CD14-positive monocyte (primary cell): ENCODE measurements around the gene TGM2. TPM values are rescaled to one million over a fixed set of nuclear protein-coding genes. Genes with fewer than 3 reads are reported as not detected.

ENCODE experiments used
- DNase-seq, 3 donors: peaks; one replicate each; pipeline ENCODE4 v3.0.0-alpha.2; 2011 to 2022
- H2AFZ ChIP-seq: 2 replicates; pipeline ENCODE4 v1.6.0; 2012; ENCODE audit warnings: mild to moderate bottlenecking, low read depth, low read length, inconsistent platforms; ENCODE audit not compliant: insufficient read depth, poor library complexity, severe bottlenecking
- H3K27ac ChIP-seq, 2 donors: 1 replicate in 1 of 2; 2 replicates in 1 of 2; pipeline ENCODE4 v1.5.1; 2012 to 2013; ENCODE audit warnings: low read length in 2 of 2, control low read depth in 1 of 2, inconsistent platforms in 1 of 2, low read depth in 1 of 2, mild to moderate bottlenecking in 1 of 2
- H3K27me3 ChIP-seq, 2 donors: one replicate each; pipeline versions ENCODE4 v1.6.0 to v1.6.1; 2011 to 2013; ENCODE audit warnings: low read length in 2 of 2; ENCODE audit not compliant: control insufficient read depth in 2 of 2, insufficient read depth in 2 of 2
- H3K36me3 ChIP-seq, 2 donors: replicated peaks in 1 of 2; 1 replicate in 1 of 2; 2 replicates in 1 of 2; pipeline versions ENCODE4 v1.5.1 to v1.6.1; 2012 to 2013; ENCODE audit warnings: low read length in 2 of 2, control low read depth in 1 of 2, inconsistent platforms in 1 of 2, mild to moderate bottlenecking in 1 of 2; ENCODE audit not compliant: insufficient read depth in 2 of 2, control insufficient read depth in 1 of 2
- H3K4me1 ChIP-seq, 2 donors: 1 replicate in 1 of 2; 2 replicates in 1 of 2; pipeline versions ENCODE4 v1.5.1 to v1.6.1; 2012 to 2013; ENCODE audit warnings: low read length in 2 of 2, control low read depth in 1 of 2, inconsistent platforms in 1 of 2, mild to moderate bottlenecking in 1 of 2, moderate library complexity in 1 of 2; ENCODE audit not compliant: insufficient read depth in 2 of 2, control insufficient read depth in 1 of 2
- H3K4me2 ChIP-seq: replicated peaks from 2 replicates; pipeline ENCODE3; 2012; ENCODE audit warnings: low read length, moderate library complexity, mild to moderate bottlenecking; ENCODE audit not compliant: poor library complexity, severe bottlenecking; ENCODE audit errors: extremely low read depth
- H3K4me3 ChIP-seq, 3 experiments: fragments of 200-600 bp in 1 of 3; sonication (generic) in 1 of 3; replicated peaks in 1 of 3; 1 replicate in 2 of 3; 2 replicates in 1 of 3; pipeline ENCODE4 v1.5.1; 2011 to 2013; ENCODE audit warnings: low read length in 3 of 3, mild to moderate bottlenecking in 3 of 3, control low read depth in 2 of 3, low read depth in 2 of 3, inconsistent platforms in 1 of 3, moderate library complexity in 1 of 3
- H3K79me2 ChIP-seq: 2 replicates; pipeline ENCODE4 v1.6.0; 2012; ENCODE audit warnings: mild to moderate bottlenecking, control low read depth, inconsistent platforms, low read length, moderate library complexity; ENCODE audit not compliant: insufficient read depth
- H3K9ac ChIP-seq: 2 replicates; pipeline ENCODE4 v1.6.0; 2017; ENCODE audit warnings: low read length, mild to moderate bottlenecking; ENCODE audit not compliant: insufficient read depth, poor library complexity, severe bottlenecking
- H3K9me3 ChIP-seq, 2 donors: replicated peaks in 1 of 2; 1 replicate in 1 of 2; 2 replicates in 1 of 2; pipeline versions ENCODE4 v1.5.1 to v1.6.1; 2012 to 2013; ENCODE audit warnings: low read length in 2 of 2, control low read depth in 1 of 2; ENCODE audit not compliant: control insufficient read depth in 1 of 2, insufficient read depth in 1 of 2
- H4K20me1 ChIP-seq: 2 replicates; pipeline ENCODE4 v1.6.0; 2012; ENCODE audit warnings: mild to moderate bottlenecking, low read length, control low read depth, moderate library complexity; ENCODE audit not compliant: insufficient read depth
- H3K27ac Mint-ChIP-seq, 7 donors: one replicate each; pipeline ENCODE4 v1.8.0; 2020; ENCODE audit warnings: mild to moderate bottlenecking in 7 of 7, mixed read lengths in 7 of 7, moderate library complexity in 6 of 7, inconsistent platforms in 2 of 7
- H3K27me3 Mint-ChIP-seq, 3 donors: one replicate each; pipeline ENCODE4 v1.8.0; 2021 to 2022; ENCODE audit warnings: low read depth in 3 of 3, mild to moderate bottlenecking in 3 of 3, mixed read lengths in 3 of 3, moderate library complexity in 3 of 3, inconsistent platforms in 1 of 3
- H3K36me3 Mint-ChIP-seq, 2 donors: one replicate each; pipeline ENCODE4 v1.8.0; 2020; ENCODE audit warnings: mixed read lengths in 2 of 2, inconsistent platforms in 1 of 2, mild to moderate bottlenecking in 1 of 2
- H3K4me1 Mint-ChIP-seq: one replicate; pipeline ENCODE4 v1.8.0; 2020; ENCODE audit warnings: mild to moderate bottlenecking, mixed read lengths
- H3K4me3 Mint-ChIP-seq, 2 donors: one replicate each; pipeline ENCODE4 v1.8.0; 2020; ENCODE audit warnings: mild to moderate bottlenecking in 2 of 2, mixed read lengths in 2 of 2, moderate library complexity in 1 of 2
- H3K9me3 Mint-ChIP-seq, 7 donors: one replicate each; pipeline ENCODE4 v1.8.0; 2020 to 2022; ENCODE audit warnings: mixed read lengths in 7 of 7, mild to moderate bottlenecking in 6 of 7, moderate library complexity in 6 of 7, inconsistent platforms in 2 of 7
- WGBS: methylation state at CpG from one replicate; pipeline ENCODE4 v1.1.5; 2013; ENCODE audit warnings: missing lambda C conversion rate; ENCODE audit not compliant: insufficient coverage; 5-methylcytosine and 5-hydroxymethylcytosine counted together
- intact Hi-C, 2 donors: fragments of 100-400 bp; cut with micrococcal nuclease; formaldehyde crosslinking; loops; one replicate each; pipeline versions ENCODE4 v1.15.0 to v1.15.1; 2023
- polyA plus RNA-seq, 3 donors: library from polyadenylated mRNA; depleted of rRNA in 1 of 3; unstranded in 2 of 3; stranded (reverse) in 1 of 3; fragments of 300-500 nt in 2 of 3; fragments of >200 nt in 1 of 3; fragmentation: Illumina TruSeq in 2 of 3; gene quantifications; 1 replicate in 2 of 3; 2 replicates in 1 of 3; pipeline ENCODE4 v1.2.3, GENCODE V29; 2012 to 2021
- TF ChIP-seq, protein P1 (sequence below): fragments of 200-600 bp; IDR thresholded peaks from one replicate; pipeline ENCODE4 v1.8.0; 2022; ENCODE audit warnings: antibody characterized with exemption, mild to moderate bottlenecking

Gene TGM2
- polyA plus RNA-seq, 3 donors: 0.47 to 1.7 (median 1.6) TPM

DNA sequence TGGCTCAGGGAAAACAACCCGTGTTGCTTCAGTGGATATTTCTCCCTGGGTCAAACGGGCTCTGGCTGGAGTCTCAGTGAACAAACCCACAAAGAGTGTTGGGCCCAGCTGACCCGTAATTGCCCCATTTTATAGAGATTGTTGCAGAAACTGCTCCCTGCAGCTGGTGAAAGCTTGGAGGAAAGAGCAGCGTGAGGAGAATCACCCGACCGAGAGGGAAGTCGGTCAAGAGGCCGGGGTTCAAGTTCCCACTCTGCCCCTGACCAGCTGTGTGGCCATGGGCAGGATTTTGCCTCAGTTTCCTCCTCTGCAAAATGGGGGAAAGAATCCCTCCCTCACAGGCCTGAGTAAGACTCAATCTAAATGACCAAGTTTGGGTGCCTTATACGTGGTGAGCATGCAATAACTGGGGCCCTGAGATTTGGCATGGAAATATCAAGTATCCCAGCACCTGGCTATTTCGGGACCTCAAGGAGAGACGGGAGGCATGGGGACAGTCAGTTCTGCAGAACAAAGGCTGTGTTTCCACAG lies 1.7 kb upstream of the TGM2 start:
- no peak overlapping the region for H3K9ac ChIP-seq
- H3K4me1 ChIP-seq: peaks cover 49 to 58% of the 10 kb centered on the region in 2 donors

DNA sequence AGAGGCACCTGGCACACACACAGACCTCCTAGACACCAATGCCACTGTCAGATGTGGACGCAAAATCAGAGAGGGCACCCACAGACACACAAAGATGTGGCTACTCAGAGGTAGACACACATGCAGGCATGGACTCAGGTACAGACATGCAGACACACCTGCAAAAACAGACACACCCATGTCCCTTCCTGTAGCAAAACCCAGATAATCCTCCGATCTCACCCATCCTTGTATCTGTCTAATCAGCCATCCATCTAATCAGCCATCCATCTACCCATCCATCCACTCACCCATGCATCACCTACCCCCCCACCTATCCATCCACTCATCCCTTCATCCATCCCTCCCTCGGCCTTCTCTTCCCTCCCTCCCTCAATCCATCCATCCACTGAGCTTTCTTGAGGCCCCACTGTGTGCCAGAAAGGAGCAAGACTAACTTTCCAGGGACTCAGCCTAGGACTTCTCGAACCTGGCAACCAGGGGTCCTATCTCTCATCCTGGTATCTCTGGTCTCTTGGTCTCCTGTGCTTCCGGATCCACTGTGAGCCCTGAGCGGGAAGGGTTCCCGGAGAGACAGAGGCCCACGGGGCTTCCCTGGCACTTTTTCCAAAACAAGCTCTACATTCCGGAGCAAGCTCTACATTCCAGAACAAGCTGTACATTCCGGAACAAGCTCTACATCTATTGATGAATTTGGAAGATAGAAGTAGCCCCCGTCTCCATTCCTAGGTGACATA lies 1.1 kb upstream of the TGM2 start:
- Mint-ChIP-seq H3K4me3 (no peak overlapping the region), H3K9me3 (peaks cover 0 to 4% (median 0%) of the 10 kb centered on the region in 7 donors), H3K27me3 (peaks cover 2 to 6% (median 2%) of the 10 kb centered on the region in 3 donors), H3K36me3 (peaks cover 0 to 4% of the 10 kb centered on the region in 2 donors), H3K27ac (peak overlapping the region in 5 of 7 donors; percentile 37 to 83 (median 69)), H3K4me1 (peaks cover 59% of the 10 kb centered on the region)
- WGBS: 97% methylated on average over 7 of the region's 11 CpGs
- peaks cover 49 to 58% of the 10 kb centered on the region in 2 donors for H3K4me1 ChIP-seq
- H3K4me3 ChIP-seq: no peak overlapping the region
- TF ChIP-seq, protein P1, sequence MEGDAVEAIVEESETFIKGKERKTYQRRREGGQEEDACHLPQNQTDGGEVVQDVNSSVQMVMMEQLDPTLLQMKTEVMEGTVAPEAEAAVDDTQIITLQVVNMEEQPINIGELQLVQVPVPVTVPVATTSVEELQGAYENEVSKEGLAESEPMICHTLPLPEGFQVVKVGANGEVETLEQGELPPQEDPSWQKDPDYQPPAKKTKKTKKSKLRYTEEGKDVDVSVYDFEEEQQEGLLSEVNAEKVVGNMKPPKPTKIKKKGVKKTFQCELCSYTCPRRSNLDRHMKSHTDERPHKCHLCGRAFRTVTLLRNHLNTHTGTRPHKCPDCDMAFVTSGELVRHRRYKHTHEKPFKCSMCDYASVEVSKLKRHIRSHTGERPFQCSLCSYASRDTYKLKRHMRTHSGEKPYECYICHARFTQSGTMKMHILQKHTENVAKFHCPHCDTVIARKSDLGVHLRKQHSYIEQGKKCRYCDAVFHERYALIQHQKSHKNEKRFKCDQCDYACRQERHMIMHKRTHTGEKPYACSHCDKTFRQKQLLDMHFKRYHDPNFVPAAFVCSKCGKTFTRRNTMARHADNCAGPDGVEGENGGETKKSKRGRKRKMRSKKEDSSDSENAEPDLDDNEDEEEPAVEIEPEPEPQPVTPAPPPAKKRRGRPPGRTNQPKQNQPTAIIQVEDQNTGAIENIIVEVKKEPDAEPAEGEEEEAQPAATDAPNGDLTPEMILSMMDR: no peak
- no peak for DNase-seq
- H4K20me1 ChIP-seq: no peaks in the 10 kb centered on the region
- no peak overlapping the region for H3K27ac ChIP-seq
- H3K9ac ChIP-seq: no peak overlapping the region
- no peaks in the 10 kb centered on the region for H3K27me3 ChIP-seq
- H2AFZ ChIP-seq: no peak overlapping the region
- no peaks in the 10 kb centered on the region for H3K36me3 ChIP-seq
- intact Hi-C loops: loop anchor here (2.0 to 5.0 kb wide), 7 partner anchors 36 to 109 kb away; no protein-coding TSS in a partner anchor
- no peak overlapping the region for H3K4me2 ChIP-seq
- H3K9me3 ChIP-seq: no peaks in the 10 kb centered on the region
- no peaks in the 10 kb centered on the region for H3K79me2 ChIP-seq

More for the DNA sequence above, 1.7 kb upstream of the TGM2 start:
- 76% methylated on average over 10 of the region's 11 CpGs for WGBS
- H3K27me3 Mint-ChIP-seq: peaks cover 2 to 6% (median 2%) of the 10 kb centered on the region in 3 donors
- DNase-seq: no peak
- Histone ChIP-seq H4K20me1 (no peaks in the 10 kb centered on the region), H3K4me2 (no peak overlapping the region), H3K27ac (peak overlapping the region in 1 of 2 donors; percentile 96), H3K4me3 (no peak overlapping the region), H3K27me3 (no peaks in the 10 kb centered on the region), H3K36me3 (no peaks in the 10 kb centered on the region), H2AFZ (no peak overlapping the region), H3K9me3 (no peaks in the 10 kb centered on the region), H3K79me2 (no peaks in the 10 kb centered on the region)
- H3K4me3 Mint-ChIP-seq: no peak overlapping the region
- H3K9me3 Mint-ChIP-seq: peaks cover 0 to 4% (median 0%) of the 10 kb centered on the region in 7 donors
- H3K4me1 Mint-ChIP-seq: peaks cover 59% of the 10 kb centered on the region
- peaks cover 0 to 4% of the 10 kb centered on the region in 2 donors for H3K36me3 Mint-ChIP-seq
- H3K27ac Mint-ChIP-seq: peak overlapping the region in 5 of 7 donors; percentile 24 to 99 (median 41)
- TF ChIP-seq, protein P1: no peak
- intact Hi-C loops: loop anchor here (5.0 kb wide), 6 partner anchors 36 to 109 kb away; no protein-coding TSS in a partner anchor
